GM12873 (cell line): ENCODE results near the gene PRX.

Experiments used
- TF ChIP-seq, protein P1 (sequence below): IDR thresholded peaks from 2 replicates; pipeline ENCODE4 v1.5.1; 2012; ENCODE audit warnings: low read depth, mild to moderate bottlenecking, moderate library complexity, low read length, control low read depth; ENCODE audit not compliant: insufficient read depth; ENCODE audit errors: missing control alignments

The PRX gene

GRCh38 chr19:40407714-40408597 is 5.2 kb downstream of the PRX start:
- TF ChIP-seq, protein P1, sequence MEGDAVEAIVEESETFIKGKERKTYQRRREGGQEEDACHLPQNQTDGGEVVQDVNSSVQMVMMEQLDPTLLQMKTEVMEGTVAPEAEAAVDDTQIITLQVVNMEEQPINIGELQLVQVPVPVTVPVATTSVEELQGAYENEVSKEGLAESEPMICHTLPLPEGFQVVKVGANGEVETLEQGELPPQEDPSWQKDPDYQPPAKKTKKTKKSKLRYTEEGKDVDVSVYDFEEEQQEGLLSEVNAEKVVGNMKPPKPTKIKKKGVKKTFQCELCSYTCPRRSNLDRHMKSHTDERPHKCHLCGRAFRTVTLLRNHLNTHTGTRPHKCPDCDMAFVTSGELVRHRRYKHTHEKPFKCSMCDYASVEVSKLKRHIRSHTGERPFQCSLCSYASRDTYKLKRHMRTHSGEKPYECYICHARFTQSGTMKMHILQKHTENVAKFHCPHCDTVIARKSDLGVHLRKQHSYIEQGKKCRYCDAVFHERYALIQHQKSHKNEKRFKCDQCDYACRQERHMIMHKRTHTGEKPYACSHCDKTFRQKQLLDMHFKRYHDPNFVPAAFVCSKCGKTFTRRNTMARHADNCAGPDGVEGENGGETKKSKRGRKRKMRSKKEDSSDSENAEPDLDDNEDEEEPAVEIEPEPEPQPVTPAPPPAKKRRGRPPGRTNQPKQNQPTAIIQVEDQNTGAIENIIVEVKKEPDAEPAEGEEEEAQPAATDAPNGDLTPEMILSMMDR = no peak

DNA sequence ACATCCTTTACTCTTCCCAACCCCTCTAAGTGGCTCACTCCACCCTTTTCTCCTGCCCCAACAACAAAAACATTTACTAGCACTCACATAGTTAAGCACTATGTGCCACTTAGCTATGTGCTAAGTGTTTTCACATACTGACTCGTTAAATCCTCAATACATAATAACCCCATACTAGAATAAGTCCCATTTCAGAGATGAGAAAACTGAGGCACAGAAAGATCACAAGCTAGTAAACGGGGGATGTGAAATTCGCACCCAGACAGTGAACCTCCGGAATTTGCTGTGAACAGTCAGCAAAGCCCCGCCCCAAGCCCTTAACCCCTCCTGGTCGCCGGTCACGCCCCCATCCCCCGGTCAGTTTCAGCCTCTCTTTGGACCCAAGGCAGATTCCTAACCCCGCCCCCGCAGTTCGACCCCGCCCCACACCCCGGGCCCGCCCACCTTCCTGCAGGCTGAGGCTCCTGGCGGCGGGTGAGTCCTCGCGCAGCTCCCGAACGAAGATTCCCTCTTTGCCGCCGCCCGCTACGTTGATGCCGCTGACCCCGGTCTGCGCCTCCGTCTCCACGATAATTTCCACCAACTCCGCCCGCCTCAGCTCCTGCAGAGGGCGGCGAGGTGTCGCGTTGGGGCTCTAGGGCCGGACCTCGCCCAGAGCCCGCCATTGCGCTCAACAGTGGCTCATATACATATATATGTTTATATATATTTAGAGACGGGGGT is 9.8 kb downstream of the PRX start:
- TF ChIP-seq, protein P1 = no peak

DNA sequence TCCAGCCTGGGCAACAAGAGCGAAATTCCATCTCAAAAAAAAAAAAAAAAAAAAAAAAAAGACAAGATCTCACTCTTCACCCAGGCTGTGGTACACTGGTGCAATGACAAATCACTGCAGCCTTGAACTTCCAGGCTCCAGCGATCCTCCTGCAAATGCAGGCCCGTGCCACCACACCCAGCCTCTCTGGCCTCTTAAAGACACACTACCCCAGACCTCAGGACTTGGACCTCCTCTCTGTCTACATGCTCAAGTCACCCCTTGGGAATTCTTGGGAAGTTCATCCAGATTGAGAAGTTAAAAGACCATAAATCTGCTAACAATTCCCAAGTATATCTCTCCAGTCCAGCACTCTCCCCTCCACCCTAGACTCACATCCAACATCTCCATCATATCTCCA is 12.6 kb downstream of the PRX start:
- TF ChIP-seq, protein P1 = no peak

- TF ChIP-seq, protein P1 = no peak
Measured at GRCh38 chr19:40398417-40399131, 14.6 kb downstream of the PRX start.

- TF ChIP-seq, protein P1 = no peak
Measured at GRCh38 chr19:40397568-40397906, 15.6 kb downstream of the PRX start.

DNA sequence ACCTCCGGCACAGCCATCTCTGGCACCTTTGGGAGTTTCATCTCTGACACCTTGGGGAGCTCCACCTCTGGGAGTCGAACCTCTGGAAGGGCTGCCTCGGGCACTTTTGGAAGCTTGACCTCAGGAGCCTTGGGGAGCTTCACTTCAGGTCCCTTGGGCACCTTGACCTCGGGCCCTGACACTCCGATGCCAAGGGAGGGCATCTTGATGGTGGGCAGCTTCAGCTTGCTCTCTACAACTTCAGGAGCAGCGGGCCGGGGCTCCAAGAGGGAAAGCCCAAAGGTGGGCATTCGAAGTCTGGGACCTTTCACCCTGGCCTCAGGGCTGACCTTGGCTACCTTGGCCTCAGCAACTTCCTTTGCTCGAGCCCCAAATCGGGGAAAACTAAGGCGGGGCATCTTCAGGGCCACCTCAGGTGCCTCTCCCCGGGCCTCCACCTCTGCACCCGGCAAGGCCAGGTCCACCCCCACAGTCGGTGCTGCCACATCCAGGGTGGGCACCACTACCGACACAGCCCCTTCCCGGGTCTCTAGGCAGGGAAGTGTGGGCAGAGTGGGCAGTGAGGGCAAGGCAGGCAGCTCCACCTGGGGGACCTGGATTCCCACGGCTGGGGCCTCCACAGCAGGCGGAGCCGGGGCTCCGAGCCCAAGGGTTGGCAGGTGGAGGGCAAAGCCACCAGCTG is 16.2 kb downstream of the PRX start:
- TF ChIP-seq, protein P1 = no peak
